Measurements from ENCODE around the gene ARMC12.
"Not testable (repeated sequence)": the region's sequence is repeated elsewhere in the genome, so short reads cannot be mapped to it uniquely, and the experiment has no call there.

Gene ARMC12, protein sequence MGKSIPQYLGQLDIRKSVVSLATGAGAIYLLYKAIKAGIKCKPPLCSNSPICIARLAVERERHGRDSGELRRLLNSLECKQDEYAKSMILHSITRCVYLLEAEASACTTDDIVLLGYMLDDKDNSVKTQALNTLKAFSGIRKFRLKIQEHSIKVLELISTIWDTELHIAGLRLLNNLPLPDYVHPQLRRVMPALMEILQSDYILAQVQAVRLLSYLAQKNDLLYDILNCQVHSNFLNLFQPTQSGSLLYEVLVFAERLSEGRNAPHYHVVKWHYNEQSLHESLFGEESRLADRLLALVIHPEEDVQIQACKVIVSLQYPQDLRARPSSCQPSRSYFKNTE

DNA sequence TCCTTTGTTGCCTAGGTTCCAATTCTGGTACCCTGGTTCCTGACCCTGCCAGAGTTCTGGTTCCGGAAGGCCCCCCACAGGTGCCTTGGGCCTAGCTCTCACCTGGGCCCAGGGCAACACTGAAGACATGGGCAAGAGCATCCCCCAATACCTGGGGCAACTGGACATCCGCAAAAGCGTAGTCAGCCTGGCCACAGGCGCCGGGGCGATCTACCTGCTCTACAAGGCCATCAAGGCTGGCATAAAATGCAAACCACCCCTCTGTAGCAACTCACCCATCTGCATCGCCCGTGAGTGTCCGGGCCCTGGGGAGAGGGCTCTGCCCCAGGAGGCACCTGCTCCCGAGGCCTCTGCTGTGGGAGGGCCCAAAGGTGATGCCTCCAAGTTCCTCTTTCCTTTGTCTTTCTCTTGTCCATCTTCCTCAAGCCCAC lies at the start of gene ARMC12:
Gene ARMC12, plus strand, starts transcription at position 51 of the 431 bp plus-strand sequence. Its CDS starts 77 bp downstream, at position 128.
- no peak for DNase-seq (ENCODE audit: low read depth in 2 of 2)

DNA sequence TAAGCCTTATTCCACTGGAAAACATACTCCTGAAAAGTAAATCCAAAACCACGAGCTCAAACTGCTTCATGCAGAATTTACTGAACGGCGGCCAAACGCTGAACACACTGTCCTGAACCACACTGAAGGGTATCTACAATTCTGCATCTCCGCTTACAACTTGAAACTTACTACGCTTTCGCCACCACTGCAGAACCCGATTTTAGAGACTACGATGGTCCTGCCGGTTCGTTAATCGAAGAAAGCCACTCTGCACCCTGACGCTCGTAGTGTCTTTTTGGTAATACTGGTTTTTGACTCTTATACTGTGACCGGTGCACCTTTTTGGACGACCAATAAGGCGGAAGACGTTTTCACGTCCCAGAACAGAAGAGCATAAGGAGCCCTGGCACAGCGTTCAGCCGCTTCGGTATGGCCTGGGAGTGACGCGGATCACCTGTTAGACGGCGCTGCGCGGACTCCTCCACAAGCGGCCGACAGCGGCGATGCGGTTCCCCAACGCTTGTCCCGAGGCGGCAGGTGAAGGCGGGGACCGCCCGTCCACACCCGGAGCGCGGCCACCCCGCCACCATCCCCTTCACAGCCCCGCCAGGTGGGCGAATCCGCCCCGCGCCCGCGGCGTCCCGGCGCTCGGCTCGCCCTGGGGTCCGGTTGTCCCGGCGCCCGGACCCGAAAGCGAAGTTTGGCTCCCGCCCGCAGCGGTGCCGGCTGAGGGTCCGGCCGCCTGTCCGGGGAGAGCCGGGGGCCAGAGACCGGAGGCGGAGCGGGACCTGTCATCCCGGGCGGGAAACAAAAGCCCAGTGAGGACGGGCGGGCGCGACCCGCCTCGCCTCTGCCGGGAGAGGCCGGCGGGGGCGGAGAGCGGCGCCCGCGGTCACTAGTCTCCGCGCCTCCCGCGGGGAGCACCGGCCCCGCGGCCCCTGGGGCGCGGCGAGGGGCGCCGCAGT lies 48.9 kb upstream of the ARMC12 start:
- peak; percentile 34 to 47 for DNase-seq (ENCODE audit: low read depth in 2 of 2)

DNA sequence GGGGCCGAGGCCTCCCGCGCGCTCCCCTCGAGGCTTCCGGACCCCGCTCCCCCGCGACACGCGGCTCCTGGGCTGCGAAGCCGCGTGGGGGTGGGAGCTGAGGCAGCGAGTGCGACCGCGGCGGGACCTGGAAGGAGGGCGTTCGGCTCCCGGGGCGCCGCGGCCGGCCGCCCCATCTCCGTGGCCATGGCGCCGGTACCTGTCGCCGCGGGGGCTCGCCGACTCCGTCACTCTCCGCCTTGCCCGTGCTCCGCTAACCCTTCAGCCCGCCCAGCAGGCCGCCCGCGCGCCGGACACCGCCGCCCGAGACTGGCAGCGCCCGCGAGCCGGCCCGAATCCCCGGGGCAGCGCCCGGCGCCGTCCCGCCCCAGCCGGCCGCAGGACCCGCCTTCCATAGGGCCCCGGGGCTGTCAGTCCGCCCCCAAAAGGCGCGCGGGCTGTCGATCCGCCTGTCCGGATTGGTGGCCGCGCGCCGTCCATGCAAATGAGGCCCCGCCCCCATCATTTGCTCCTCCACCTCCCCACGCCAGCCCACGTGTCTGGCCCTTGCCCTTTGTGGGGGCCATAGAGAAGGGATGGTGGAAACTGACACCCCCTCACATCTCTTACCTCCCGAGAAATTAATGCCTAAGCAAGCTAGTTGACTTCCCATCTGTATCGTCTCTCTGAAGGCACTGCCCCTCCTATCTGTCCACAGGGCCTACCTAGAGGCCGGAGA lies 48.1 kb upstream of the ARMC12 start, which contains the start of gene FKBP5:
Gene FKBP5, minus strand, starts transcription at position 311 of the 718 bp plus-strand sequence. CDS start 46,091 bp downstream, outside the sequence.
- peak; percentile 87 to 92 for DNase-seq (ENCODE audit: low read depth in 2 of 2)

DNA sequence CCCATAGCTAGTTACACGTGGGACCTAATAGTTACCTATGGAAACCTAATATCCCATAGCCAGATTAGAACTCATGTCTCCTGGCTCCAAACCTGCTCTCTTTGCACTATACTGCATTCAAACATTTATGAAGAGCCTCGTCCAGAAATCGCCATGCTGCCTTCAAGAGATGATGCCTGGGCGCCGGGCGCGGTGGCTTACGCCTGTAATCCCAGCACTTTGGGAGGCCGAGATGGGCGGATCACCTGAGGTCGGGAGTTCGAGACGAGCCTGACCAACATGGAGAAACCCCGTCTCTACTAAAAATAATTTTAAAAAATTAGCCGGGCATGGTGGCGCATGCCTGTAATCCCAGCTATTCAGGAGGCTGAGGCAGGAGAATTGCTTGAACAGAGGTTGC lies 46.8 kb upstream of the ARMC12 start:
- not testable (repeated sequence) for DNase-seq (ENCODE audit: low read depth in 2 of 2)

DNA sequence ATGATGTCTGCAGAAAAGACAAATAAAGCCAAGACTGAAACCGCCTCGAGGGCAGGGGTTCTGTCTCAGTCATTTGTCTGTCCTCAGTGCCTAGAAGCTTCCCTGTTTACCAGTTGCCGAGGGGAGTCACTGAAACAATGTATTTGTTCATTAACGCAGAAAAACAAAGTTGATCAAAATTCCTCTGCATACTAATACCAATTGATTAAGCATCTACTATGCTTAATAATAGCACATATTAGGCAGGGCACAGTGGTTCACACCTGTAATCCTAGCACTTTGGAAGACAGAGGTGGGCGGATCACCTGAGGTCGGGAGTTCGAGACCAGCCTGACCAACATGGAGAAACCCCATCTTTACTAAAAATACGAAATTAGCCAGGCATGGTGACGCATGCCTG lies 46.3 kb upstream of the ARMC12 start:
- no peak for DNase-seq (ENCODE audit: low read depth in 2 of 2)

DNA sequence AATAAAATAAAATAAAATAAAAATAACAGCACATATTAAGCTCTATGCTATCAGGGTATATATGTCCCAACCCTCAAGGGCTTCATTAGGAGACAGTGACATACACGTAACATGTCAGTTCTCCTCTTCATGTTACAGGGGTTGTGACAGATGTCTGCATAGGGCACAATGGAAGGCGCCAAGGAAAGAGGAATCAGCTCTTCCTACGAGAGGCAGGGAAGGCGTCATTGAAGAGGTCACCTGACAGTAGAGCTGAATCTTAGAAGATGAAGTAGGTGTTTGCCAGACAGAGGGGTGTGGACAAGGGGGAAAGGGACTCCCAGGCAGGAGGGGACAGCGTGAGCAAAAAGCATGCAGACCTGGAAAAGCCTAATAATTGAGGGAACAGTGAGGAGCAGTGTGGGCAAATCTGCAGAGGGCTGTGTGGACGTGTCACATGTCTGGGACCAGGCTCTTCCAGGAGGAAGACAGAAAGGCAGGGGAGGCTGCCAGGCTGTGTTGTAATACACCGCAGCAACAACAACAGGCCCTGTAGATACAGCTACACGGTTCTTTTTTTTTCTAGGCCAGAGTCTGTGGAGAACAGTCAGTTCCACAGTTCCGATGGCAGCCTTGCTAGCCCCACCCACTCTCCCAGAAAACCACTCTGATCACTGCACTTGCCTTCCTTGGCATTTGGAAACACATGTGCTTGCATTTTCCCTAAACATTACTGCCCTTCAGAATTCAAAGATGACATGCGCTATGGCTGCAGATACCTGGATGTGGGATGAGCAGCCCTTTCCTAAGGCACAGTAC lies 45.6 kb upstream of the ARMC12 start:
- no peak for DNase-seq (ENCODE audit: low read depth in 2 of 2)

DNA sequence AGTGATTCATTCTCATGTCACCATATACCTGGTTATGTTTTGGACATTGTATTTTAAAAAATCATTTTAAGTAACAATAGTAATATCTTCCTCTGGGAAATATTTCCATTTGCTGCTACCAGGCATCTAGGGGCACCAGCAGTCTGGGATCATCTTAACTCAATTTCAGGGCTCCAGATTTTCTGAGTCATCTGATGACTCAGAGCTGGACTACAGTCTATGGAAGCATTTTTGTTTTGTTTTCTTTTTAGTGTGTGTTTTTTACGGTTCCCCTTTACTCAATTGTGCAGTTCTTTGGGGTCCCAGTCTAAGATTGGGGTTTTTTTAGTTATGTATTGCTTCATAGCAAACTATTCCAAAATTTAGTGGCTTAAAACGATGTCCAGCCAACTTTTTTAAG lies 42.4 kb upstream of the ARMC12 start:
- no peak for DNase-seq (ENCODE audit: low read depth in 2 of 2)

DNA sequence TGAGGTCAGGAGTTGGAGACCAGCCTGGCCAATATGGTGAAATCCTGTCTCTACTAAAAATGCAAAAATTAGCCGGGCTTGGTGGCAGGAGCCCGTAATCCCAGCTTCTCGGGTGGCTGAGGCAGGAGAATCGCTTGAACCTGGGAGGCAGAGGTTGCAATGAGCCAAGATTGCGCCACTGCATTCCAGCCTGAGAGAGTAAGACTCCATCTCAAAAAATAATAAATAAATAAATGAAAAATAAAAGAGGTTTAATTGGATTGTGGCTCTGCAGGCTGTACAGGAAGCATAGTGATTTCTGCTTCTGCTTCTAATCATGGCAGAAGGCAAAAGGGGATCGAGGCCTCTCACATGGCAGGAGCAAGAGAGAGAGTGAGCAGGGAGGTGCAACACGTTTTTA lies 38.4 kb upstream of the ARMC12 start:
- DNase-seq (ENCODE audit: low read depth in 2 of 2) = not testable (repeated sequence)

DNA sequence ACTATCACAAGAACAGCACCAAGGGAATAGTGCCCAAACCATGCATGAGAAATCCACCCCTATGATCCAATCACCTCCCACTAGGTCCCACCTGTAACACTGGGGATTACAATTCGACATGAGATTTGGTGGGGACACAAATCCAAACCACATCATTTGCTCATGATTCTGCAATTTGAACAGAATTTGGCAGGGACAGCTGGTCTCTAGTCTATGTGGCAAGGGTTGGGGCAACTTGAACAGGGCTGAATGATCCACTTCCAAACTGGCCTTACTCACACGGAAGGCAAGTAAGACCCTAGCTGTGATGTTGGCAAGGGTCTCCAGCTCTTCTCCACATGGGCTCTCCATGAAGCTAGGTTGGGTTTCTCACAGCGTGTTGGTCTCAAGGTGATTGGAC lies 38.0 kb upstream of the ARMC12 start:
- DNase-seq (ENCODE audit: low read depth in 2 of 2) = no peak

DNA sequence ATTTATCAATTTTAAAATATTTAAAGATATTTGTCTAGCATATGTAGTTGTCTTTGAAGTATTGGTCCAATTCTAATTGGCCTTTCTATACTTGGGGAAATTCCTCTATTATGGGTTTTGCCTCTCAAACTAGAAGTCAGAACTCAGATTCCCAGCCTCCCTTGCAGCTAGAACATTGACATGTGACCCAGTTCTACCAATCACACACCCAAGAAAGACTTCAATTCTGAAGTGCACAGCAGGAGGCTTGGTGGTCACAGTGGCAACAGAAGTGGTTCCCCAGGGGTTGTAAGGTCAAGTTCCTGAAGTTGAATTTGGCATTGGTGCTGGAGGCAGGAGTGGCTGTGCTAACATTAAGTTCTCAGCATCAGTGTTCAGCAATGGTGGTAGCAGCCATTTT lies 33.3 kb upstream of the ARMC12 start:
- DNase-seq (ENCODE audit: low read depth in 2 of 2) = no peak

DNA sequence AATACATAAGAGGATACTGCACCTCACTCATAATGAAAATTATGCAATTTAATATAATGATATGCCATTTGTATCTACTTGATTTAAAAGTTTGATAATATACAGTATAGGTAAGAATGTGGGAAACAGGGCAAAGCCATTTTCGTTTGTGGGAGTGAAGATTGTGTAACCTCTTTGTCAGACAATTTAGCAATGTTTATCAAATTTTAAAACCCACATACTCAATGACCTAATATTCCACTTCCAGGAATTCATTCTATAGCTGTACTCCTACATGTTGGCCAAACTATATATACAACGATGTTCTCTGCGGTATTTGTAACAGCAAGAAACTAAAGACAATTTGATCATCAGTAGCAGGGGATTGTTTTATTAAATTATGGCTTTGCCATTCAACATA lies 30.4 kb upstream of the ARMC12 start:
- DNase-seq (ENCODE audit: low read depth in 2 of 2) = no peak

DNA sequence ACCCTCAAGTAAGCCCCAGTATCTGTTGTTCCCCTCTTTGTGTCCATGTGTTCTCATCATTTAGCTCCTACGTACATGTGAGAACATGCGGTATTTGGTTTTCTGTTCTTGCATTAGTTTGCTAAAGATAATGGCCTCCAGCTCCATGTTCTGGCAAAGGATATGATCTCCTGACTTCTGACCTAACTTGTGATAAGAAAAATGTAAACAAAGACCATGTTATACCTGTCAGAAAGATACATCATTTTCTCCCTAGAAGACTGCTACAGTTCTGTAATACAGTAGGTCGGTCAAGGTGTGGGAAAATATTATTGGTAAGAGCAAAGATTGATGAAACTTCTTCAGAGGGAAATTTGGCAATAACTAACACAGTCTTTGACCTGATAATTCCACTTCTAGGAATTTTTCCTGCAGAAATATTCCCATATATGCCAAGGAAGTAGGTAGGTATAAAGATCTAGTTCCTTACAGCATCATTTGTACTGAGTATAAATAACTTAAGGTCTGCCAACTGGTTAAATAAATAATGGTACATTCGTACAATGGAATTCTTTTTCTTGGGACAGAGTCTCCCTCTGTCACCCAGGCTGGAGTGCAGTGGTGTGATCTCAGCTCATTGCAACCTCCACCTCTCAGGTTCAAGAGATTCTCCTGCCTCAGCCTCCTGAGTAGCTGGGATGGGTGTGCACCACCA lies 29.0 kb upstream of the ARMC12 start:
- no peak for DNase-seq (ENCODE audit: low read depth in 2 of 2)

DNA sequence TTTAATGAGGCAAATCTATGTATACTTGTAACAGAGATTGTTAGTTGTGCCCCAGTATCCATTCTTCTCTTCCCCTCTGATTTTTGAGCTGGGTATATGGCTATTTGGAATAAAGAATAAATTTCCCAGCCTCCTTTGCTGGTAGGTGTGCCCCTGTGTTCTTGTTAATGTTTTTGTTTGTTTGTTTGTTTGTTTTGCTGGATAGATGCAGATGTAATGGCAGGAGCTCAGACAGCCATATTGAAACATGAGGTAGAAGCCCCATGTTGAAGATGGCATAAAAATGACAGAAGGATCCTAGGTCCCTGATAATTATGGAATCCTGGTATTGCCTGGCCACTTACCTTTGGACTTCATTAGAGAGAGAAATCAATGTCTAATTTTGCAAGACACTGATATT lies 28.2 kb upstream of the ARMC12 start:
- no peak for DNase-seq (ENCODE audit: low read depth in 2 of 2)

DNA sequence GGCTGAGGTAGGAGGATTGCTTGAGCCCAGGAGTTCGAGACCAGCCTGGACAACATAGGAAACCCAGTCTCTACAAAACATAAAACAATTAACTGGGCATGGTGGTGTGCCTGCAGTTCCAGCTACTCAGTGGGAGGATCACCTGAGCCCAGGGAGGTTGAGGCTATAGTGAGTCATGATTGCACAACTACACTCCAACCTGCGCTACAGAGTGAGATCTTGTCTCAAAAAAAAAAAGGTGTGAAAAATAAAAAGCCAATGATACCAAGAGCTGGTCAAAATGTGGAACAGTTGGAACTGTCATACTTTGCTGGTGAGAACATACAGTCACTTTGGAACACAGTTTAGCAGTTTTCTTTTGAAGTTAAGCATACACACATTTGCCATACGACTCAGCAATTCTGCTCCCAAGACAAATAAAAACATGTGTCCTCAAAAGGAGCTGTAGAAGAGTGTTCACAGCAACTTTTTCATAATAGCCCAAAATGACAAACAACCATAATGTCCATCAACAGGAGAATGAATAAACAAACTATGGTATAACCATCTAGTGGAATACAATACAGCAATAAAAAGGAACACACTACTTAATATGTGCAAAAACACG lies 26.5 kb upstream of the ARMC12 start:
- DNase-seq (ENCODE audit: low read depth in 2 of 2) = no peak

DNA sequence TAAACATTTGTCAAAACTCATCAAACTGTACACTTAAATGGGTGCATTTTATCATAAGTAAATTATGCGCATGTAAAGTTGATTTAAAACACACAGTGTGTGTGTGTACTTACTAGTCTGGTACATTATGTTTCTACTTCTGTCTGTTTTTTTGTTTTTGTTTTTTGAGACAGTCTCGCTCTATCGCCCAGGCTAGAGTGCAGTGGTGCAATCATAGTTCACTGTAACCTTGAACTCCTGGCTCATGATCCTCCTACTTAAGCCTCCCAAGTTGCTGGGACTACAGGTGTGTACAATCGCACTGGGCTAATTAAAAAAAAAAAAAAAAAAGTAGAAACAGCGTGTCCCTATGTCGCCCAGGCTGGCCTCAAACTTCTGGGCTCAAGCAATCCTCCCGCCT lies 25.1 kb upstream of the ARMC12 start:
- no peak for DNase-seq (ENCODE audit: low read depth in 2 of 2)

DNA sequence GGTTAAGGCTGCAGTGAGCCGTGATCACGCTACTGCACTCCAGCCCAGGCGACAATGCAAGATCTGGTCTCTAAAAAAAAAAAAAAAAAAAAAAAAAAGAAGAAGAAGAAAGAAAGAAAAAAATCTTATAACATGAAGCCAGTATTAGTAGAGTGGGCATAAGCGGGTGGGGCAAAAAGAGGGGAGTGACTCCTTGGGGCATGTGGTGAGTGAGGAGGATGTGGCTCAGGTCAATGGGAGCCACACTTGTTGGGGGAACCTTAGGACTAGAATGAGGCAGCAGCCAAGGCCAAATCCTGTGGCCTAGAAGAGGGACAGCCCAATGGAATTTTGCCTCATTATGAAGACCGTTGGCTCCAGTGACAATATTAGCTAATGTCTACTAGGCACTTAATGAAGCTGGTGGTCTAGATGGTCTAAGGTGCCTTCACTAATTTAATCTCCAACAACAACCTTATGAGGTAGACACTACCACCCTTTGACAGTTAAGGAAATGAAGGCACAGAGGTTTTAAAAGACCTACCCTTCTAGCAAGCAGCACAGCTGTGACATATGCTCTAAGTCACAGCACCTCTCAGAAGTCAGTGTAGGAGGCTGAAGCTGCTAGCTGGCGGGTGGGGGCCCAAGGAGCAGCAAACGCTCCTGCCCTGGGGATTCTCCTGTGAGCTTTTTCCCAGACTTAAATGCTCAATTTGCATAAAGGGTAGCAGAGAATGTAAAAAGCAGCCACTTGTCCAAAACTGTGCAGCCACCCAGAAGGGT lies 23.6 kb upstream of the ARMC12 start:
- no peak for DNase-seq (ENCODE audit: low read depth in 2 of 2)

DNA sequence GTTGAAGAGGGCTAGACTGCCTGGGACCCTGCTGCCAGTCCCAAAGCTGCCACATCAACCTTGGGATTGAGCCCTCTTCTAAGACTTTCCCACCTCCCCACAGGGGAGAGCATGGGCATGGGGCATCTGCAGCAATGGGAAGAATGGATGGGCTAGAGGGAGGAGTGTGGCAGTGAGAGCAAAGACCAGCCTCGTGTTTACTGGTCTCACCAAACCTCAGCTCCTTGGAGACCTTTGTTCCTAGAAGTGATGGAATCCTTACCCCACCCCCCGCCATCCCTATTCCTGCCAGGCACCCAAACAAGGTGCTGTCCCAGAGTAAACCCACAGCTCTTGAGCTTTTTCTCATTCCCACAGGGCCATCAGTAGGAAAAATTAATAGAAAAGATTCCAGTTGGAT lies 20.0 kb upstream of the ARMC12 start:
- no peak for DNase-seq (ENCODE audit: low read depth in 2 of 2)

DNA sequence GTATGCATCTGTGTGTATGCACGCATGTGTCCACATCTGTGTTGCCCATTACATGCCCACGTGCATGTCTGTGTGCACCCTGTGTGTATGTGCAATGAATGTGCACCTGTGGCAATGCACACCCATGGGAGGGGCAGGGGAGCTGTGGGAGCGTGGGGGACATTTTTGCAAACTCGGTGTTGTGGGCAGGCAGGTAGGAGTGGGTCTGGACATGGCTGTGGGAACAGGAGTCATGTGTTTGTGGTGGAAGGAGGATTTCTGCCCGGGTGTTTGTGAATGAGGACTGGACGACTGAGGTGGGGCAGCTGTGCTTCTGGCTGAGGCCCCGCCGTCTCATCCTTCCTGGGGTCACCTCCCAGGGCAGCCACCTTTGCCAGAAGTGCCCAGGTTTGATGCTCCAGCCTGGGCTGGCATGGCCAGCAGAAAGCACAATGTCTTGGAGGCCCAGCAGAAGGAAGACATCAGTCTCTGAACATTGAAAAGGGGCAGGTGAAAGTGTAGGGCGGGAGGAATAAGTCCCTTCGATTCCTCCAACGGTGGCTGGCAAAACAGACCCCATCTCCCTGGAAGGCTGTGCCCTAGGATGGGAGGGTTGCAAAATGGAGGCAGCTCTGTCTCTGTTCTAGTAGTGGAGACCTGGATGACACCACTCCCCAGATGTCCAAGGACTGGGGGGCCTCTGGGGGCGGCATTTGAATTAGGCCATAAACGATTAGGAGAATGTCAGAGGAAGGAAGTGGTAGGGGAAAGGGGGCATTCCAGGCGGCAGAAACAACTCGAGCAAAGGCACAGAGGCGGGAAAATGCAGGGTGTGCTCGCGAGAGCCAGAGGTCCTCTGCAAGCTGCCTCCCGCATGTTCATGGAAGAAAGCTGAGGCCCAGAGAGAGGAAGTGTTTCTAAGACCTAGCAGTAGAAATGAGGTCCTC lies 19.1 kb upstream of the ARMC12 start:
- no peak for DNase-seq (ENCODE audit: low read depth in 2 of 2)
